AG09319 (cell line): ENCODE results near the gene OGDH.

Experiments
- DNase-seq: peaks from one replicate; pipeline ENCODE4 v3.0.0-alpha.2; 2010; ENCODE audit warnings: low read depth; ENCODE audit errors: extremely low read depth
- CTCF ChIP-seq: IDR thresholded peaks from 2 replicates; pipeline ENCODE4 v1.5.1; 2011; ENCODE audit warnings: low read depth, mild to moderate bottlenecking, inconsistent platforms, low read length, moderate library complexity

The OGDH gene

GRCh38 chr7:44636041-44636584 is 29.7 kb downstream of the OGDH start:
- DNase-seq = no peak
- no peak for TF ChIP-seq CTCF

GRCh38 chr7:44636926-44637325 is 30.5 kb downstream of the OGDH start:
- no peak for DNase-seq
- TF ChIP-seq CTCF = no peak

GRCh38 chr7:44637788-44638594 is 31.6 kb downstream of the OGDH start:
- no peak for TF ChIP-seq CTCF
- peak; percentile 66 for DNase-seq

GRCh38 chr7:44638611-44639557 is 32.5 kb downstream of the OGDH start:
- no peak for TF ChIP-seq CTCF
- peak; percentile 24 for DNase-seq

GRCh38 chr7:44639671-44640321 is 33.4 kb downstream of the OGDH start:
- DNase-seq = peak; percentile 37
- no peak for TF ChIP-seq CTCF

GRCh38 chr7:44643206-44643605 is 36.8 kb downstream of the OGDH start:
- DNase-seq = no peak
- TF ChIP-seq CTCF = no peak
